ENCODE measurements around the gene CADPS.

CADPS gene

DNA sequence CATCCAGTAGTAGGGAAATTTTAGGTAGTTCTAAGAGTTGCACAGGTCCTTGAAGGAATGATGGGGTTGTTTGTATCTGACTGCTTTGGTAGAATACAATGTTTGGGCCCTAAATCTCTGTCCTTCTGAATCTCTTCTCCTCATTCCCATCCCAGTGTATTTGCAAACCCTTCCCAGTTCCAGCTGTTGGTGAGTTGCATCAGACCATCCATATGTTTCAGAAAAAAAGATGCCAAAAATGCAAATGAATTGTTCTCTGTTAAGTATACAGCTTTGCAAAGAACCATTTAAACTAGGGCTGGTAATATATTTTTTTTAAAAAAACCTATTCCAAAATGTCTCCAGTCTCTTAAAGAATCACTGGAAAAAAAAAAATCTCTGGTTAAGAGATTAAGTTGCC, 251.0 kb downstream of the CADPS start:
- DNase-seq: no peak

GRCh38 chr3:62622553-62623174, 252.6 kb downstream of the CADPS start:
- peak; percentile 61 for DNase-seq

- no peak for DNase-seq
Observed at GRCh38 chr3:62621925-62622324, 253.3 kb downstream of the CADPS start.

DNA sequence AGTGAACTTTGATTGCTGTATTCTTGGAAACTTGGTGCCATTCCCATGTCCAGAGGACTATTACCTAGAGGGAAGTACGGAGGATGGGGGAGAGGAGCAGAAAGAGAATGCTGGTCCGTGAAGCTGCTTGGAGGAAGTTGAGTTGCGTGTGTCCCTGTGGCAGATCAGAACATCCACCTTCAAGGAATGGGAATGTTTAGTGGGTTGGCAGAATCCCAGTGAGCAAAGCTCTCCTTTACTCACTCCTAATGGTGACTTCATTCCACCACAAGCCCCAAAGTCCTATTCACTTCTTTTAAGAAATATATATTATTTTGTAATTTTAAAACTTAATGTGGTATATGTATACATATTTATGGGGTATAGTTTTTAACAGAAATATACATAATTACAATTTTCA, 254.0 kb downstream of the CADPS start:
- DNase-seq: no peak

DNA sequence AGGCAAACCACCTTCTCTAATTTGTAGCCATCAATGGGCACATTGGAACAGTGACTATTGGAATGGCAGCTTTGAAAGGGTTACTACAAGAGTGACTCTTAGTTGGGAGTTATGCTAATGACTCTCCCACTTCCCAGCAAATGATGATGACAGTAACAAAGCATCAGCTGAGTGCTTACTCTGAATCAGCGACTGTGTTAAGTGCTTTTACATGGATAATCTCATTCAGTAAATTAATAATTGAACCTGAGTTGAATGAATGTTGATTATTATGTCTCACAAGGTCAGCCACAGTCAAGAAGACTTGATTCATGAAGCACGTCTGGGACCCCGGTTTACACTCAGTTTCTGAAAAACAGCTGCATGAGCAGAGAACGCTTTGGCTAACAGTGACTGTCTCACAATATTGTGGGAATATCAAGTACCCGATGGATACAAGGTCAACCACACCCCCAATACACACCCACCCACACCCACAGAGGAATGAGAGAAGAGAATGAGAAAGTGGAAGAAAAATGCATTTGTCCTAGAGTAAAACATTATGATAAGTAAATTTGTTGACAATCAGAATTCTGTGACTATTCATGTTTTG, 259.9 kb downstream of the CADPS start:
- no peak for DNase-seq

- DNase-seq: peak; percentile 13
Observed at GRCh38 chr3:62614527-62614926, 260.7 kb downstream of the CADPS start.

GRCh38 chr3:62611541-62612240, 263.5 kb downstream of the CADPS start:
- DNase-seq: no peak

DNA sequence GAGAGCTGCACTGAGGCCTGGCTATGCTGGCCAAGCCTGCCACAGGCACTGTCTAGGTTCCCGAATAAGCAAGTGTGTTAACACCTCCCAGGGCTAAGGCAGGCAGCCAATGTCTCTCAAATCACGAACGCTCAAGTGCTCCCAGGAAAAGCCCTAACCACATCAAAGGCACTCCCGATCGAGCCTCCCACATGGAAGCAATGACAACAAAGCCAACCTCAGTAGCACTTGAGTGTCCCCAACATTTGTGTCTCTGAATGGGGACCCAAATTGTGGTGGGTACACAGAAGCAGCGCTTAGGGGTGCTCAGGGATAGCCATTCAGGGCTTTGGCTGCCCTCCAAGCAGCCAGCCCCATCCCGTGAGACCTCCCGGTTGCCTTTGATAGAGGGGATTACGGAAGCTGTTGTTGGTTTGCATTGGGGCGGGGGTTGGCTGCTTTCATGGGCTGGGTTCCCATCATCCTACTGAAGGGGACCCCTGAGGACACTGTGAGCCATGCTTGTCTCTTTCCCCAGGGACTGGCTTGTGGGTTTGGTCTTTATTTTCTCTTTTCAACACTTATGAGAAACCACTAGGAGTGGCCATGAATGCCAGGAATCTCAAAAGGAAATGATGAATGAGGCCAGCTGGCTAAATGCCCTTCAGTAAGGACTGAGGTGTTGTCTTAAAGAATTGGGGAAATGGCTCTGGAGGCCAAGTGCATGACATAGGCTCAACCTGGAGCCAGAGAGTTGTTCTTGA, 267.8 kb downstream of the CADPS start:
- no peak for DNase-seq

GRCh38 chr3:62605413-62606068, 269.7 kb downstream of the CADPS start:
- peak; percentile 29 for DNase-seq

GRCh38 chr3:62604751-62605351, 270.4 kb downstream of the CADPS start:
- peak; percentile 36 for DNase-seq

- no peak for DNase-seq
Observed at GRCh38 chr3:62604298-62604697, 270.9 kb downstream of the CADPS start.

GRCh38 chr3:62602987-62603386, 272.2 kb downstream of the CADPS start:
- no peak for DNase-seq

DNA sequence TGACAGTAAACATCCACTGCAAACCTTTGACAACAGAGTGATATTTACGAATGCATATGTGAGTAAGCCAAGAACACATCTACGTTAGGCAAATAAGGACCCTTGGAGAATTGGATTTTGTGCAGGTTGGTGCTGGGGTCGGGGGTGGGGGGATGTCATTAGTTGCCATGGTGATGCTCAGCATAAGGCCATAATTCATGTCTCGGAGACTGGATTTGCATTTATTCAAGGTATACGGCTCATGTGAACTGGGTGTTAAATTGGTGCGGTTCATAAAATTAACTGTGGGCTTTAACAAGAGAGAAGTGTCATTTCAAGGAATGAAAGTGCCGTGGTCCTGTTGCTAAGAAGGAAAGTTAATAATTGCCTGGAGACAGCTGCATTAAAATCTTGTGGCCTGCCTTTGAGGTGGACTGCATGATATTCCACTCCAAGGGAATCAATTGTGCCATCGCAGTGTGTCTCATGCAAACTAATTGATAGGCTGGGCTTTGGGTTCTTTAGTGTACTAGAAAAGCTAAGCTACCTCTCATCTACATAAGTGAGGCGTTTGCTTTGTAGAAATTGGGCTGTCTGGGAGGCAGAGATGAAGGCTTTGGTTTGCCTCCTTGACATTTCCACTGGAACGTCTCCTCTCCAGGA, 273.0 kb downstream of the CADPS start:
- peak; percentile 71 for DNase-seq

DNA sequence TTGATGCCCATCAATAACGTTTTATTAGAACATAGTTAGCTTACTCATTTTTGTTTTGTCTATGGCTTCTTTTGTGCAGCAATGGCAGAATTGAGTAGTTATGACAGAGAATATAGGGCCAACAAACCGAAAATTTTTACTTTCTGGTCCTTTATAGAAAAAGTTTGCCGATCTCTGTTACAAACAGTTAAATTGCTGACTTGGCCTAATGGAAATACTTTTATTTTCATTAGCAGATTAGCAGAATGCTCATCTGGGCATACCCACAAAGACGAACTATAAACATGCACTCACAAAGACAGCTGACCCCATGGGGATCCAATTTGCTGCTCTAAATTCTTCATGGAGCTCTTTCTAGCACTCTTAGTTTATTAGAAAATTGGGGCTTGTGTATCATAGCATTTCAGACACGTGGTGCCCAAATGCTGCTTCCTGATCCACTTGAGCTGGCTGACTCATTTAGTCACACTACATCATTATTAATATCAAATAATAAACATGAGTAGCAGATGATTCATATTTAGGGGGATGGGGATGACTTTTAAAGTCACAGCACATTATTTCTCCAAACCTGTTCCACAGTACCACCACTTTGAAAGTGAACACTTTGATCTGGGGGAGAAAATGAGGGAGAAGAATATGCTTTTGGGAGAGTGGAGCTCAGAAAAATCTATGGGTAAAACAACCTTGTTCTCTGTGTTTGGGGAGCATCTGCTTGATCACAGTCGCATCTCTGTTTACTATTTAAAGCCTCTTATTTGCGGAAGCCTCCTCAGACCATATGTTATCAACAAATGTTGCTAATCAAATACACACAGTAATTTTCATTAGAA, 273.8 kb downstream of the CADPS start:
- DNase-seq: peak; percentile 41

- peak; percentile 46 for DNase-seq
Observed at GRCh38 chr3:62600033-62600432, 275.2 kb downstream of the CADPS start.

GRCh38 chr3:62597491-62597890, 277.7 kb downstream of the CADPS start:
- no peak for DNase-seq

DNA sequence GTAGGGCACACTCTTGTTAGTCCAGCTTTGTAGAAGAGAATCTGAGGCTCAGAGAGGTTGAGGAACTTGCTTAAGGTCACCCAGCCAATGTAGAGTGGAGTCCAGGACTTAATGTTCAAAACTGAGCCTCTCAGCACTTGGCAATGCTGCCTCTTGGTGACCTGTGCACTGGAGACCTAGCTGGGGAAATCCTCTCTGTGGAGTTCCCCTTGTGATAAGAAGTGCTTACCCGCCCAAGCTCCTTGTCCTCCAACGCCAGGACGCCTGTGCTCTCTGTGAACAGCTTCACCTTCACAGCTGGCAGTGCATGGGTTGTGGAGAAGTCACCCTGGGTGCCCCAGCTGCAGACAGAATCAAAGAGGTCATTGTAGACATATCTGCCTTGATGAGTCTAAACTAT, 282.8 kb downstream of the CADPS start:
- DNase-seq: no peak

- no peak for DNase-seq
Observed at GRCh38 chr3:62589078-62589477, 286.1 kb downstream of the CADPS start.

GRCh38 chr3:62587579-62588031, 287.6 kb downstream of the CADPS start:
- DNase-seq: no peak

GRCh38 chr3:62587169-62587568, 288.0 kb downstream of the CADPS start:
- DNase-seq: no peak

- no peak for DNase-seq
Observed at GRCh38 chr3:62586356-62586755, 288.9 kb downstream of the CADPS start.
